Measurements from ENCODE around the gene LONP1. TPM values are rescaled to one million over a fixed set of nuclear protein-coding genes. Genes with fewer than 3 reads are reported as not detected.

Gene LONP1
- total RNA-seq, 2 donors from 2014 or later, result 52.8 to 82.8 TPM

- Histone ChIP-seq H3K27me3 (replicated peaks; ENCODE audit: insufficient read depth) (no peaks in the 10 kb centered on the region), H3K4me1 (ENCODE audit: control insufficient read depth in 1 of 2, low read depth in 2 of 2) (peaks cover 6 to 32% of the 10 kb centered on the region in 2 donors), H3K9me3 (no peaks in the 10 kb centered on the region), H3K27ac (peak overlapping the region; percentile 38 to 60), H3K4me3 (peak overlapping the region; percentile 76), H3K36me3 (peaks cover under 1% of the 10 kb centered on the region)
- peak; percentile 90 for DNase-seq (ENCODE audit: low spot score)
- TF ChIP-seq CTCF (IDR thresholded peaks at IDR 0.05), result peak; percentile 79
- peak; percentile 40 for ATAC-seq (ENCODE audit: insufficient number of reproducible peaks, low FRiP score, low read depth)
These were observed 33.1 kb downstream of the LONP1 start for GRCh38 chr19:5686647-5687359.

- peaks cover 6 to 29% of the 10 kb centered on the region in 2 donors for H3K4me1 ChIP-seq (ENCODE audit: control insufficient read depth in 1 of 2, low read depth in 2 of 2)
- ATAC-seq (ENCODE audit: insufficient number of reproducible peaks, low FRiP score, low read depth) (no peak), DNase-seq (ENCODE audit: low spot score) (no peak)
- H3K27me3 ChIP-seq (replicated peaks; ENCODE audit: insufficient read depth), result no peaks in the 10 kb centered on the region
- H3K4me3 ChIP-seq, result peak overlapping the region; percentile 76
- no peaks in the 10 kb centered on the region for H3K36me3 ChIP-seq
- peak overlapping the region; percentile 38 to 60 for H3K27ac ChIP-seq
- no peaks in the 10 kb centered on the region for H3K9me3 ChIP-seq
- TF ChIP-seq CTCF (IDR thresholded peaks at IDR 0.05), result no peak
These were observed 33.7 kb downstream of the LONP1 start for GRCh38 chr19:5686326-5686646.

GRCh38 chr19:5684694-5685430 is 35.1 kb downstream of the LONP1 start:
- no peak for TF ChIP-seq CTCF (IDR thresholded peaks at IDR 0.05)
- no peak overlapping the region for H3K27ac ChIP-seq
- H3K9me3 ChIP-seq, result no peaks in the 10 kb centered on the region
- no peaks in the 10 kb centered on the region for H3K36me3 ChIP-seq
- DNase-seq (ENCODE audit: low spot score) (no peak), ATAC-seq (ENCODE audit: insufficient number of reproducible peaks, low FRiP score, low read depth) (no peak)
- peaks cover 6 to 25% of the 10 kb centered on the region in 2 donors for H3K4me1 ChIP-seq (ENCODE audit: control insufficient read depth in 1 of 2, low read depth in 2 of 2)
- H3K27me3 ChIP-seq (replicated peaks; ENCODE audit: insufficient read depth), result no peaks in the 10 kb centered on the region
- no peak overlapping the region for H3K4me3 ChIP-seq

GRCh38 chr19:5683177-5683886 is 36.6 kb downstream of the LONP1 start:
- DNase-seq (ENCODE audit: low spot score) (no peak), ATAC-seq (ENCODE audit: insufficient number of reproducible peaks, low FRiP score, low read depth) (no peak)
- Histone ChIP-seq H3K27ac (no peak overlapping the region), H3K36me3 (peaks cover 2% of the 10 kb centered on the region), H3K4me3 (no peak overlapping the region), H3K4me1 (ENCODE audit: control insufficient read depth in 1 of 2, low read depth in 2 of 2) (peaks cover 12 to 33% of the 10 kb centered on the region in 2 donors), H3K9me3 (no peaks in the 10 kb centered on the region), H3K27me3 (replicated peaks; ENCODE audit: insufficient read depth) (no peaks in the 10 kb centered on the region)
- no peak for TF ChIP-seq CTCF (IDR thresholded peaks at IDR 0.05)

- Histone ChIP-seq H3K27me3 (replicated peaks; ENCODE audit: insufficient read depth) (no peaks in the 10 kb centered on the region), H3K9me3 (no peaks in the 10 kb centered on the region), H3K36me3 (peaks cover 5% of the 10 kb centered on the region), H3K27ac (no peak overlapping the region), H3K4me1 (ENCODE audit: control insufficient read depth in 1 of 2, low read depth in 2 of 2) (peaks cover 12 to 26% of the 10 kb centered on the region in 2 donors), H3K4me3 (no peak overlapping the region)
- ATAC-seq (ENCODE audit: insufficient number of reproducible peaks, low FRiP score, low read depth), result no peak
- no peak for TF ChIP-seq CTCF (IDR thresholded peaks at IDR 0.05)
- no peak for DNase-seq (ENCODE audit: low spot score)
These were observed 37.9 kb downstream of the LONP1 start for GRCh38 chr19:5682107-5682482.

All from thoracic aorta (tissue), 2 donors.